Fibroblast of skin of right biceps (primary cell): Measurements from ENCODE around the gene ADIRF.
"Not testable (repeated sequence)": the region's sequence is repeated elsewhere in the genome, so short reads cannot be mapped to it uniquely, and the experiment has no call there.

Source experiments
- DNase-seq: peaks from one replicate; pipeline ENCODE4 v3.0.0-alpha.2; 2013

ADIRF gene

GRCh38 chr10:86946213-86947155 lies 21.8 kb upstream of the ADIRF start:
- DNase-seq, result no peak

- DNase-seq, result not testable (repeated sequence)
These were observed 20.5 kb upstream of the ADIRF start for GRCh38 chr10:86947806-86948205.

- DNase-seq, result no peak
These were observed 17.9 kb upstream of the ADIRF start for GRCh38 chr10:86950349-86950748.

- no peak for DNase-seq
These were observed 17.0 kb upstream of the ADIRF start for GRCh38 chr10:86951184-86951761.

- no peak for DNase-seq
These were observed 16.2 kb upstream of the ADIRF start for GRCh38 chr10:86952106-86952505.

- not testable (repeated sequence) for DNase-seq
These were observed 15.6 kb upstream of the ADIRF start for GRCh38 chr10:86952697-86953096.

- peak; percentile 79 for DNase-seq
These were observed 14.3 kb upstream of the ADIRF start for GRCh38 chr10:86953747-86954680.

GRCh38 chr10:86954681-86955500 lies 13.4 kb upstream of the ADIRF start:
- no peak for DNase-seq

- DNase-seq, result no peak
These were observed 12.6 kb upstream of the ADIRF start for GRCh38 chr10:86955501-86956194.

- no peak for DNase-seq
These were observed 12.0 kb upstream of the ADIRF start for GRCh38 chr10:86956195-86956847.

- no peak for DNase-seq
These were observed 11.3 kb upstream of the ADIRF start for GRCh38 chr10:86956848-86957448.

- no peak for DNase-seq
These were observed 10.7 kb upstream of the ADIRF start, which contains the start of gene MMRN2 for GRCh38 chr10:86957471-86958115. MMRN2 (minus strand) TSS chr10:86957615; CDS start chr10:86957541, 74 bp downstream.

GRCh38 chr10:86958116-86958900 lies 10.0 kb upstream of the ADIRF start, which contains the start of gene SNCG:
SNCG (plus strand) TSS chr10:86958599; CDS start chr10:86958698, 99 bp downstream.
- DNase-seq, result no peak

GRCh38 chr10:86958901-86959736 lies 9.2 kb upstream of the ADIRF start:
- DNase-seq, result peak; percentile 40

GRCh38 chr10:86959737-86960002 lies 8.6 kb upstream of the ADIRF start:
- DNase-seq, result no peak

GRCh38 chr10:86960003-86960862 lies 8.0 kb upstream of the ADIRF start:
- DNase-seq, result peak; percentile 68

- no peak for DNase-seq
These were observed 7.3 kb upstream of the ADIRF start for GRCh38 chr10:86960863-86961434.
